ENCODE measurements around the gene TPMT. TPM values are rescaled to one million over a fixed set of nuclear protein-coding genes. Genes with fewer than 3 reads are reported as not detected.

Gene TPMT
- total RNA-seq, 2 donors from 2014 or later = 19.4 to 21.4 TPM

DNA sequence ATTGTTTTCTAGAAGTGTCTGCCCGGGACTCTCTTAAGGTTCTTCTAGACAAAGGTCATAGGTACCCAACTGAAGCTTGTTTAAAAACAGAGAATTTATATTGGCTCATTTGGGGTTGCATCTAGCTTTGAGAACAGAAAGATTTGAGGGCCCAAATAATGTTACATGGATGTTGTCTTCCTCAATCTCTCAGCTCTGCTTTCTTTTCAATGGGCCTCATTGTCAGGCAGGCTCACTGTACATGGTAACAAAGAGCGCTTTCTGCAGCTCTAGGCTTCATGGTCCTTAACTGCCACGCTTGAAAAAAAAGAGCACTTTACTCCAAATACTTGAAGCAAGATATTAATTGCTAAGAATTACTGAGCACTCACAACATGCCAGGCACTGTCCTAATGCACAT, 54.6 kb downstream of the TPMT start:
- Histone ChIP-seq H3K4me1 (replicated peaks) (no peaks in the 10 kb centered on the region), H3K9me3 (no peaks in the 10 kb centered on the region), H3K27me3 (replicated peaks; ENCODE audit: insufficient read depth) (no peaks in the 10 kb centered on the region), H3K27ac (no peak overlapping the region), H3K36me3 (no peaks in the 10 kb centered on the region), H3K4me3 (no peak overlapping the region)
- WGBS = 80% methylated on average over 3 of the region's 3 CpGs
- no peak for DNase-seq (ENCODE audit: low spot score)
- TF ChIP-seq, protein P1, sequence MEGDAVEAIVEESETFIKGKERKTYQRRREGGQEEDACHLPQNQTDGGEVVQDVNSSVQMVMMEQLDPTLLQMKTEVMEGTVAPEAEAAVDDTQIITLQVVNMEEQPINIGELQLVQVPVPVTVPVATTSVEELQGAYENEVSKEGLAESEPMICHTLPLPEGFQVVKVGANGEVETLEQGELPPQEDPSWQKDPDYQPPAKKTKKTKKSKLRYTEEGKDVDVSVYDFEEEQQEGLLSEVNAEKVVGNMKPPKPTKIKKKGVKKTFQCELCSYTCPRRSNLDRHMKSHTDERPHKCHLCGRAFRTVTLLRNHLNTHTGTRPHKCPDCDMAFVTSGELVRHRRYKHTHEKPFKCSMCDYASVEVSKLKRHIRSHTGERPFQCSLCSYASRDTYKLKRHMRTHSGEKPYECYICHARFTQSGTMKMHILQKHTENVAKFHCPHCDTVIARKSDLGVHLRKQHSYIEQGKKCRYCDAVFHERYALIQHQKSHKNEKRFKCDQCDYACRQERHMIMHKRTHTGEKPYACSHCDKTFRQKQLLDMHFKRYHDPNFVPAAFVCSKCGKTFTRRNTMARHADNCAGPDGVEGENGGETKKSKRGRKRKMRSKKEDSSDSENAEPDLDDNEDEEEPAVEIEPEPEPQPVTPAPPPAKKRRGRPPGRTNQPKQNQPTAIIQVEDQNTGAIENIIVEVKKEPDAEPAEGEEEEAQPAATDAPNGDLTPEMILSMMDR (IDR thresholded peaks at IDR 0.05) = no peak
- TF ChIP-seq POLR2A (IDR thresholded peaks at IDR 0.05) (no peak), POLR2AphosphoS5 (IDR thresholded peaks at IDR 0.05) (no peak)
- intact Hi-C loops (cut with DNase I) = no loop called here

DNA sequence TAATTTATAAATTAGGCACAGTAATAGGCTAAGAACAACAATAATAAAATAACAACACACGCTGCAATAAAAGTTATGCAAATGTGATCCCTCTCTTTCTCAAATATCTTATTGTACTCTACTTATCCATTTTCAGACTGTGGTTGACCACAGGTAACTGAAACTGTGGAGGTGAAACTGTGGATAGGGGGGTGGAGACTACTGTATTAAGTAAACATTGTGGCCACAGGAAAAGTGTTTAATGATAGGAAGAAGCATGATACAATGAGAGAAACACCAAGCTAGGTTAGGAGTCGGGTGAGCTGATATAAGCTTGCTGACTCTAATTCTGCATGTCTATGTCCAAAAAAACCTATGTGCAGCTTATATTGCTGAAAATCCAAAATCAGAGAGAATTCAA, 55.4 kb downstream of the TPMT start:
- no peaks in the 10 kb centered on the region for H3K4me1 ChIP-seq (replicated peaks)
- WGBS = 80% methylated on average over 2 of the region's 2 CpGs
- H3K36me3 ChIP-seq = no peaks in the 10 kb centered on the region
- TF ChIP-seq POLR2AphosphoS5 (IDR thresholded peaks at IDR 0.05) (no peak), POLR2A (IDR thresholded peaks at IDR 0.05) (no peak)
- TF ChIP-seq, protein P1 (IDR thresholded peaks at IDR 0.05) = no peak
- H3K27me3 ChIP-seq (replicated peaks; ENCODE audit: insufficient read depth) = no peaks in the 10 kb centered on the region
- H3K4me3 ChIP-seq = no peak overlapping the region
- no peaks in the 10 kb centered on the region for H3K9me3 ChIP-seq
- no peak for DNase-seq (ENCODE audit: low spot score)
- intact Hi-C loops (cut with DNase I) = no loop called here
- no peak overlapping the region for H3K27ac ChIP-seq

DNA sequence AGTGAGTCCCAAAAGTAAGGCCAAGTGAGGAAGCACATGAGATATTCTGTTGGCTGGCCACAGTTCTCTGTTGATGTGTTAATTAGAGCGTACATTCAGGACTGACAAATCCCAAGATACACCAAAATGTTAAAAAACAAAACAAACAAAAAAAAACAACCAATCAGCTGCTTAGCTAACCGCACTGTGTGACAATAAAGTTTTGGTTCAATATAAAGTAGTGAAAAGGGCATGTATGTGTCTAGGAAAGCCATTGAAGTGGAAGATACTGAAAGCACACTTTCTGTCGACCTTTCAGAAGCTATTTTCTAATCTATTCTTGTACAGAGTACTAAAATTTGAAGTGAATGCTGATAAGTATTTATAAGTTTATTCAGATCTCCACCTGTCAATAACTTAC, 58.5 kb downstream of the TPMT start:
- Histone ChIP-seq H3K27ac (no peak overlapping the region), H3K4me1 (replicated peaks) (no peaks in the 10 kb centered on the region), H3K9me3 (no peaks in the 10 kb centered on the region), H3K36me3 (no peaks in the 10 kb centered on the region), H3K4me3 (no peak overlapping the region), H3K27me3 (replicated peaks; ENCODE audit: insufficient read depth) (no peaks in the 10 kb centered on the region)
- no peak for DNase-seq (ENCODE audit: low spot score)
- WGBS = 87% methylated on average over 3 of the region's 3 CpGs
- intact Hi-C loops (cut with DNase I) = no loop called here
- TF ChIP-seq POLR2A (IDR thresholded peaks at IDR 0.05) (no peak), POLR2AphosphoS5 (IDR thresholded peaks at IDR 0.05) (no peak)
- TF ChIP-seq, protein P1 (IDR thresholded peaks at IDR 0.05) = no peak

DNA sequence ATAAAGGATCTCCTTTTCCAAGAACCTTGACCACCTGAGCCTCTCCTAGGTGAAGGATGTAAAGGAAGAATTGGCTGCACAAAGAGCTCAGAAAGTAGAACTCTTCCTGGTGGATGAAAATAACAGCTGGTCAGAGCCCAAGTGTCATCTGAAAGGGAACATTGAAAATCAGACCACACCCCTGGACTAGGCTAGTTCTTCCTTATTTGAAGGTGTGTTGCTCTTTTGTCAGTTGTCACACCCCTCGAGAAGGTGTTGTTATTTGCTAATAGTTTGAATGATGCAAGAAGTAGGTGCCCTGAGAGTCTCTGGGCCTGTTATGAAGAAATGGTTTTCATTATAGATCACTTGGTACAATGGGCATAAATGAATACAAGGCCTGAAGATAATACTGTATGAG, 63.5 kb downstream of the TPMT start:
- no peak for DNase-seq (ENCODE audit: low spot score)
- intact Hi-C loops (cut with DNase I) = no loop called here
- TF ChIP-seq, protein P1 (IDR thresholded peaks at IDR 0.05) = no peak
- TF ChIP-seq POLR2A (IDR thresholded peaks at IDR 0.05) = no peak
- no peak for TF ChIP-seq POLR2AphosphoS5 (IDR thresholded peaks at IDR 0.05)
- H3K27me3 ChIP-seq (replicated peaks; ENCODE audit: insufficient read depth) = no peaks in the 10 kb centered on the region
- H3K36me3 ChIP-seq = no peaks in the 10 kb centered on the region
- H3K4me1 ChIP-seq (replicated peaks) = no peaks in the 10 kb centered on the region
- no peaks in the 10 kb centered on the region for H3K9me3 ChIP-seq
- no peak overlapping the region for H3K27ac ChIP-seq
- WGBS = 87% methylated on average over 1 of the region's 1 CpG
- no peak overlapping the region for H3K4me3 ChIP-seq

DNA sequence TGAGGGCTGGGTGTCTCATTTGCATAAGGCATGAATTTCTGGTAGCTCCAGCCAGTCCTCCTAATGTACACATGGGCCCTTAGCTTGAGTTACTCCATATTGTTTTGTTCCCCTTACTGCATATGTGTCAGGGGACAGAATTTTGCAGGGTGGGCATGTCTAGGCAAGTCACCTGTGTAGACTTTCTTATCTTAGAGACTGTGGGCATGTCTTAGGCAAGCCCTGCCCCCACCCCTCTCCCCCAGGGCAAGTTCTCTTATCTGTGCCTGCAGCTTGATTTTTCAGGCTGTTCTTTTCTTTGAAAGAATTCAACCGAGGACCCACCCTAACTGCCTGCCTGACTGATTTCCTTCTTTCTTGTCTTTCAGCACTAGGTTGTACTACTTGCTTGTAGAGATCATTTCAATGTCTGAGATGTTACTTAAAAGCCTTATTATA, 64.5 kb downstream of the TPMT start:
- Histone ChIP-seq H3K4me3 (no peak overlapping the region), H3K36me3 (no peaks in the 10 kb centered on the region), H3K9me3 (no peaks in the 10 kb centered on the region), H3K27me3 (replicated peaks; ENCODE audit: insufficient read depth) (no peaks in the 10 kb centered on the region), H3K4me1 (replicated peaks) (no peaks in the 10 kb centered on the region), H3K27ac (no peak overlapping the region)
- intact Hi-C loops (cut with DNase I) = no loop called here
- WGBS = 68% methylated on average over 1 of the region's 1 CpG
- no peak for TF ChIP-seq POLR2A (IDR thresholded peaks at IDR 0.05)
- TF ChIP-seq, protein P1 (IDR thresholded peaks at IDR 0.05) = no peak
- no peak for TF ChIP-seq POLR2AphosphoS5 (IDR thresholded peaks at IDR 0.05)
- DNase-seq (ENCODE audit: low spot score) = no peak

All from prostate gland (tissue), 2 donors.